Measurements from ENCODE around the gene ITGAD. TPM values are rescaled to one million over a fixed set of nuclear protein-coding genes. Genes with fewer than 3 reads are reported as not detected.

Gene ITGAD
- total and polyA plus RNA-seq, 4 donors: 0.04 to 3.6 (median 2.1) TPM

- WGBS: 82% methylated on average over 5 of the region's 5 CpGs
- Histone ChIP-seq H3K36me3 (ENCODE audit: control insufficient read depth in 4 of 4, insufficient read depth in 3 of 4, low read depth in 1 of 4, low read length in 3 of 4) (no peaks in the 10 kb centered on the region), H3K27me3 (ENCODE audit: control insufficient read depth in 4 of 4, insufficient read depth in 4 of 4, low read length in 3 of 4) (no peaks in the 10 kb centered on the region), H3K4me3 (ENCODE audit: low read depth in 1 of 3, low read length in 3 of 3) (no peak overlapping the region), H3K27ac (ENCODE audit: low read depth in 1 of 2, low read length in 2 of 2) (no peak overlapping the region), H3K4me1 (ENCODE audit: control insufficient read depth in 4 of 4, insufficient read depth in 4 of 4, low read length in 3 of 4) (no peaks in the 10 kb centered on the region), H3K9ac (ENCODE audit: low read depth in 1 of 2, low read length in 2 of 2) (no peak overlapping the region), H3K9me3 (ENCODE audit: control insufficient read depth in 4 of 4, low read length in 3 of 4) (no peaks in the 10 kb centered on the region)
- TF ChIP-seq RXRA (IDR thresholded peaks at IDR 0.05) (no peak), YY1 (IDR thresholded peaks at IDR 0.05) (no peak), TAF1 (conservative IDR thresholded peaks at IDR 0.05) (no peak), REST (IDR thresholded peaks at IDR 0.05) (no peak), CTCF (IDR thresholded peaks at IDR 0.05; ENCODE audit: low read depth, low read length, missing input control) (no peak), JUND (IDR thresholded peaks at IDR 0.05) (no peak), SP1 (IDR thresholded peaks at IDR 0.05) (no peak), HNF4A (conservative IDR thresholded peaks at IDR 0.05) (no peak), GABPA (IDR thresholded peaks at IDR 0.05 in 1 of 2, conservative IDR thresholded peaks at IDR 0.05 in 1 of 2) (no peak), FOXA1 (IDR thresholded peaks at IDR 0.05) (no peak), ATF3 (IDR thresholded peaks at IDR 0.05) (no peak), EGR1 (IDR thresholded peaks at IDR 0.05; ENCODE audit: low read depth in 2 of 2) (no peak)
- TF ChIP-seq, protein P1, sequence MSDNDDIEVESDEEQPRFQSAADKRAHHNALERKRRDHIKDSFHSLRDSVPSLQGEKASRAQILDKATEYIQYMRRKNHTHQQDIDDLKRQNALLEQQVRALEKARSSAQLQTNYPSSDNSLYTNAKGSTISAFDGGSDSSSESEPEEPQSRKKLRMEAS (IDR thresholded peaks at IDR 0.05): no peak
- no peak for DNase-seq (ENCODE audit: low spot score)
Measured at GRCh38 chr16:31347445-31347844, 45.7 kb upstream of the ITGAD start.

- Histone ChIP-seq H3K36me3 (ENCODE audit: control insufficient read depth in 4 of 4, insufficient read depth in 3 of 4, low read depth in 1 of 4, low read length in 3 of 4) (no peaks in the 10 kb centered on the region), H3K9ac (ENCODE audit: low read depth in 1 of 2, low read length in 2 of 2) (no peak overlapping the region), H3K27me3 (ENCODE audit: control insufficient read depth in 4 of 4, insufficient read depth in 4 of 4, low read length in 3 of 4) (no peaks in the 10 kb centered on the region), H3K4me1 (ENCODE audit: control insufficient read depth in 4 of 4, insufficient read depth in 4 of 4, low read length in 3 of 4) (no peaks in the 10 kb centered on the region), H3K9me3 (ENCODE audit: control insufficient read depth in 4 of 4, low read length in 3 of 4) (no peaks in the 10 kb centered on the region), H3K4me3 (ENCODE audit: low read depth in 1 of 3, low read length in 3 of 3) (no peak overlapping the region), H3K27ac (ENCODE audit: low read depth in 1 of 2, low read length in 2 of 2) (no peak overlapping the region)
- DNase-seq (ENCODE audit: low spot score): no peak
- WGBS: 48% methylated on average over 3 of the region's 3 CpGs
- TF ChIP-seq FOXA1 (IDR thresholded peaks at IDR 0.05) (no peak), SP1 (IDR thresholded peaks at IDR 0.05) (no peak), HNF4A (conservative IDR thresholded peaks at IDR 0.05) (no peak), YY1 (IDR thresholded peaks at IDR 0.05) (no peak), RAD21 (IDR thresholded peaks at IDR 0.05) (no peak), TAF1 (conservative IDR thresholded peaks at IDR 0.05) (no peak), EGR1 (IDR thresholded peaks at IDR 0.05; ENCODE audit: low read depth in 2 of 2) (no peak), HNF4G (IDR thresholded peaks at IDR 0.05) (no peak), ATF3 (IDR thresholded peaks at IDR 0.05) (no peak), CTCF (IDR thresholded peaks at IDR 0.05; ENCODE audit: low read depth, low read length, missing input control) (no peak), NR2F2 (IDR thresholded peaks at IDR 0.05) (no peak)
- TF ChIP-seq, protein P2, sequence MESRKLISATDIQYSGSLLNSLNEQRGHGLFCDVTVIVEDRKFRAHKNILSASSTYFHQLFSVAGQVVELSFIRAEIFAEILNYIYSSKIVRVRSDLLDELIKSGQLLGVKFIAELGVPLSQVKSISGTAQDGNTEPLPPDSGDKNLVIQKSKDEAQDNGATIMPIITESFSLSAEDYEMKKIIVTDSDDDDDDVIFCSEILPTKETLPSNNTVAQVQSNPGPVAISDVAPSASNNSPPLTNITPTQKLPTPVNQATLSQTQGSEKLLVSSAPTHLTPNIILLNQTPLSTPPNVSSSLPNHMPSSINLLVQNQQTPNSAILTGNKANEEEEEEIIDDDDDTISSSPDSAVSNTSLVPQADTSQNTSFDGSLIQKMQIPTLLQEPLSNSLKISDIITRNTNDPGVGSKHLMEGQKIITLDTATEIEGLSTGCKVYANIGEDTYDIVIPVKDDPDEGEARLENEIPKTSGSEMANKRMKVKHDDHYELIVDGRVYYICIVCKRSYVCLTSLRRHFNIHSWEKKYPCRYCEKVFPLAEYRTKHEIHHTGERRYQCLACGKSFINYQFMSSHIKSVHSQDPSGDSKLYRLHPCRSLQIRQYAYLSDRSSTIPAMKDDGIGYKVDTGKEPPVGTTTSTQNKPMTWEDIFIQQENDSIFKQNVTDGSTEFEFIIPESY (IDR thresholded peaks at IDR 0.05): no peak
- TF ChIP-seq, protein P1 (IDR thresholded peaks at IDR 0.05): no peak
Measured at GRCh38 chr16:31348579-31348978, 44.6 kb upstream of the ITGAD start.
